Measurements from ENCODE around the gene LOX.

The LOX gene

DNA sequence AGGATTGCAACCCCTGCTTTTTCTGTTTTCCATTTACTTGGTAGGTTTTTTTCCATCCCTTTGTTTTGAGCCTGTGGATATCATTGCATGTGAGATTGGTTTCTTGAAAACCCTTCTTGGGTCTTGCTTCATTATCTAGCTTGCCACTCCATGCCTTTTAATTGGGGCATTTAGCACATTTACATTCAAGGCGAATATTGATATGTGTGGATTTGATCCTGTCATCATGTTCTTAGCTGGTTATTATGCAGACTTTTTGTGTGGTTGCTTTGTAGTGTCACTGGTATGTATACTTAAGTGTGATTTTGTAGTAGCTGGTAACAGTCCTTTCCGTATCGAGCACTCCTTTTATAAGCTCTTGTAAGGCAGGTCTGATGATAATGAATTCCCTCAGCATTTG lies 26.5 kb downstream of the LOX start:
- no peak overlapping the region for H3K4me3 ChIP-seq (ENCODE audit: low read length)
- TF ChIP-seq ZNF274 (IDR thresholded peaks at IDR 0.05; ENCODE audit: low read depth, low read length), result no peak

GRCh38 chr5:122050959-122051358 lies 27.1 kb downstream of the LOX start:
- no peak overlapping the region for H3K4me3 ChIP-seq (ENCODE audit: low read length)
- no peak for TF ChIP-seq ZNF274 (IDR thresholded peaks at IDR 0.05; ENCODE audit: low read depth, low read length)

DNA sequence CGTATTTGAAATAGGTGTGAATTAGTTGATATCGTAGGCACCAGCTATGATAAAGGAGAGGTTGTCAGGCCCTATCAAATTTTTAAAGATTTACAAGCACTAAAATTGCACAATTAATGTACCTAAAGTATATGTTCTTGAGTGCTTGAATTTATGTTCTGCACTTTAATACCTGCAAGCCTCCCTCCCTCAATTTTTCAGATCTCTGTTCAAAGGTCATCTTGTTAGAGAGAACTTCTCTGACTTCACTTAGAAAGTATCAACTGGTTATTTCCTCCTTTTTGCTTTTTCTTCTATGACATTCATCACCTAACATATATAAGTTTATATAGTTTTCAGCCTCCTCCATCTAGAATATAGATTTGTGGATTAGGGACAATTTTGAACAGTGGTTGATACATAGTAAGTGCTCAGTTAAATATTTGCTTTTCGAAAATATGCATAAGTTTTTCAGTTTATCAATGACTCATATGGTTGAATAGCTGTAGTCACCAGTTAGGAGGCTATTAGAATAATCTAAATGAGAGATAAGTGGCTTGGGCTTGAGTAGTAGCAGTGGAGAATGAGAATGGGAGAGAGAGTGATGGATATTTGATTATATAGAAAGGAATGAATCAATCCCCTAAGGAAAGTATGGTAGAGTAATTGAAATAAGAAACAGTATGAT lies 37.3 kb downstream of the LOX start:
- no peak overlapping the region for H3K4me3 ChIP-seq (ENCODE audit: low read length)
- no peak for TF ChIP-seq ZNF274 (IDR thresholded peaks at IDR 0.05; ENCODE audit: low read depth, low read length)

DNA sequence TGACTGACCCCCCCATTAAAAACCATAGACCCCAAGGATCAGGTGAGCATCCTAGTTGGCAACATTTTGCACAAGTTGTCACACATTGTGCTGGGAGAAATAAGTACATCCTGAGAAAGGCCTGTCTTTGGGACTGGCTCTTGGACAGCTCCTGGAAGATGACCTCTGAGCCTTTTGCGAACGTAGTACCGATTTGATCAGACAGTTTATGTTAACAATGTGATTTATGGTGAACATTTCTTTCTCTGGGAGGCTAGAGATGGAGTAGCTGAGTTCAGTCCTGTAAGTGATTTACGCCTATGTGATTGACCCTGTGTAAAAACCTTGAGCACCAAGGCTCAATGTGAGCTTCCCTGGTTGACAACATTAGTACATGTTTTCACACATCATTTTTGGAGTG lies 41.7 kb downstream of the LOX start:
- no peak for TF ChIP-seq ZNF274 (IDR thresholded peaks at IDR 0.05; ENCODE audit: low read depth, low read length)
- no peak overlapping the region for H3K4me3 ChIP-seq (ENCODE audit: low read length)

DNA sequence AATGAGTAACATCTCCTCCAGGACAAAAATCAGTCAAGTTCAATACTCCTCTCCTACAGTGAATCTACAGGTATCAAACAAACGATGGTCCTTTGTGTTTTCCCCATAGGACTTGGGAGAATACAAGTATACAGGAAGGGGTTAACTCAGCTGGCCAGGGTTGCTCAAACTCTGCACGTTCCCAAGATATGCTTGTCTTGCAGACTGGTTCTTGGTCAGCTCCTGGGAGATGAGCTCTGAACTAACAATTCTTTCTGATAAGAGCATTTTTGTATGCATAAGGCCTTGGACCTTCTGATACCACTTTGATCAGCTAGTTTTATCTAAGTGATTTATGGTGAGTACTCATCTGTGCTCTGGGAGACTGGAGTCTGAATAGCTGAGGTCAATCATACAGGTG lies 42.1 kb downstream of the LOX start:
- no peak for TF ChIP-seq ZNF274 (IDR thresholded peaks at IDR 0.05; ENCODE audit: low read depth, low read length)
- H3K4me3 ChIP-seq (ENCODE audit: low read length), result no peak overlapping the region

- H3K4me3 ChIP-seq (ENCODE audit: low read length), result no peak overlapping the region
- TF ChIP-seq ZNF274 (IDR thresholded peaks at IDR 0.05; ENCODE audit: low read depth, low read length), result no peak
Observed at GRCh38 chr5:122031836-122032235, 46.2 kb downstream of the LOX start.

DNA sequence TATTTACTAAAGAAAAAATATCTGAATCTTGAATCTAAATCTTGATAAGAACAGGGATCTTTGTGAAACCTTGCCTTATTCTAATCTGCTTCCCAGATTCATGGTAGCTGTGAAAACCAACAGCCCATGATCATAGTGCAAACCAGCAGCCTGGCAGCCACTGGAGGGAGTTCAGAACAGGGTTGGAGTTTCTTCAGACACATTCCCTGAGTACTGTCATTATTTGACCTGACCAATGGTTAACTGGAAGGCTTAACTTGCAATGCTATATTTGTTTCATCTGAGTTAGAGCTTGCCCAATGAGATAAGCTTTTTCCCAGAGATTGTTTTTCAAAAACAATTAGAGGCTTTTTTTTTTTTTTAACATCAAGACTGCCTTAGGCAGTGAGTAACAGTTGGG lies 47.8 kb downstream of the LOX start:
- no peak for TF ChIP-seq ZNF274 (IDR thresholded peaks at IDR 0.05; ENCODE audit: low read depth, low read length)
- H3K4me3 ChIP-seq (ENCODE audit: low read length), result no peak overlapping the region

DNA sequence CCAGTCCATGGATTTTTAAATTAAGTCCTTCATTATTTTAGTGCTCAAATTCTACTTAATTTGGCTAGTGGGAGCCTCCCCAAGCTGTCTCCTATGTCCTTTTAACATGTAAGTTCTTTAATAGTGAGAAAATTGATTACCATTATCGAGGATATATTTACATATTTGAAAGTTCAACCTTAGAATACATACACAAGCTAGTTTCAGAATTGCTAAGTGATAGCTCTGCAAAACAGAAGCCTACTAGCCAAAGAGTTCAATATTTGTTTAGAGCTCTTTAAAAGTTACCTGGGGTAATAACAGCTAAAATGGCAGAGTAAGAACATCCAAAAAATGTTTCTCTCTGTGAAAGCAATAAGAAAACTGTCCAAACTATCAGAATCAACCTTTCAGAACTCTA lies 48.2 kb downstream of the LOX start:
- no peak overlapping the region for H3K4me3 ChIP-seq (ENCODE audit: low read length)
- TF ChIP-seq ZNF274 (IDR thresholded peaks at IDR 0.05; ENCODE audit: low read depth, low read length), result no peak

- TF ChIP-seq ZNF274 (IDR thresholded peaks at IDR 0.05; ENCODE audit: low read depth, low read length), result no peak
- no peak overlapping the region for H3K4me3 ChIP-seq (ENCODE audit: low read length)
Observed at GRCh38 chr5:122022966-122023365, 55.1 kb downstream of the LOX start.

GRCh38 chr5:122019919-122020590 lies 58.0 kb downstream of the LOX start:
- H3K4me3 ChIP-seq (ENCODE audit: low read length), result no peak overlapping the region
- TF ChIP-seq ZNF274 (IDR thresholded peaks at IDR 0.05; ENCODE audit: low read depth, low read length), result no peak

DNA sequence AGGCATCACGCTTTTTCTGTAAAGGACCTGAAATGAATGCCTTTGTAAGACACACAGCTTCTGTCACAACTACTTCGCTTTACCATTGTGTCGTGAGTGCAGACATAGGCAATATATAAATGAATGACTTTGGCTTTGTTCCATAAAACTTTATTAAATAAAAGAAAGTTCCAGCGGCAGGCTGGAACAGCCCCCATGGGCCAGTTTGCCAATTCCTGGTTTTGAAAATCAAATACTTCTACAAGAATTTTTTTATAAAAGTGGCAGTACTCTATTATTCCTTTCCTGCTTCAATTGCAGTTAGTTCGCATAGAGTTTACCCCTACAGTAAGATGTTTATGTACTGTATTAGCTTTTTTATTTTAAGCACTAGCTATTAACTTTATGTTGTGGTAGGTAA lies 62.6 kb downstream of the LOX start:
- no peak overlapping the region for H3K4me3 ChIP-seq (ENCODE audit: low read length)
- no peak for TF ChIP-seq ZNF274 (IDR thresholded peaks at IDR 0.05; ENCODE audit: low read depth, low read length)

GRCh38 chr5:122014236-122014935 lies 63.7 kb downstream of the LOX start:
- no peak for TF ChIP-seq ZNF274 (IDR thresholded peaks at IDR 0.05; ENCODE audit: low read depth, low read length)
- no peak overlapping the region for H3K4me3 ChIP-seq (ENCODE audit: low read length)
